ENCODE data around the gene MAGEF1. TPM values are rescaled to one million over a fixed set of nuclear protein-coding genes. Genes with fewer than 3 reads are reported as not detected.

The MAGEF1 gene
- total and polyA plus RNA-seq, 2 of the 13 experiments (the other 11 are each of a cell fraction or from before 2014, with no cell fraction given) = 26.0 to 62.4 TPM

- Histone ChIP-seq H3K27me3 (ENCODE audit: control insufficient read depth in 1 of 2, insufficient read depth in 2 of 2, low read length in 2 of 2) (no peaks in the 10 kb centered on the region; a peak in 2 of 5 replicates), H3K4me1 (ENCODE audit: insufficient read depth, low read length) (peaks cover 11% of the 10 kb centered on the region; the same call in 1 of the 2 replicates), H3K36me3 (replicated peaks in 1 of 2; ENCODE audit: control insufficient read depth in 1 of 2, insufficient read depth in 2 of 2, low read length in 2 of 2) (no peaks in the 10 kb centered on the region), H3K27ac (ENCODE audit: extremely low read length, insufficient read depth, low read length) (no peak overlapping the region), H4K20me1 (ENCODE audit: insufficient read depth, low read length) (no peaks in the 10 kb centered on the region), H3K9ac (ENCODE audit: insufficient read depth, low read depth, low read length) (no peak overlapping the region), H3K4me3 (replicated peaks in 1 of 3; ENCODE audit: insufficient read depth in 1 of 3, low read depth in 2 of 3, low read length in 3 of 3) (no peak overlapping the region), H3K4me2 (ENCODE audit: low read depth, low read length) (no peak overlapping the region), H3K9me3 (ENCODE audit: low read length) (no peaks in the 10 kb centered on the region), H3K79me2 (ENCODE audit: insufficient read depth, low read length) (no peaks in the 10 kb centered on the region), H2AFZ (ENCODE audit: low read length) (no peak overlapping the region)
- FAIRE-seq (no peak), DNase-seq (ENCODE audit: low spot score) (no peak), ATAC-seq (no peak)
- ChIA-PET POLR2A (interaction anchor here (0.9 kb wide), 1 partner anchor 14 kb away, joined by 3 read pairs; the partner anchor contains the start of gene MAGEF1), CTCF (ENCODE audit: low intra/inter-chr PET ratio, low total read pairs) (interaction anchor here (1.6 kb wide), 1 partner anchor 165 kb away, joined by 16 read pairs; the partner anchor contains the start of gene EPHB3)
- TF ChIP-seq ZNF549 (CRISPR knock-in tag; IDR thresholded peaks at IDR 0.05) (no peak), ZIK1 (CRISPR knock-in tag; IDR thresholded peaks at IDR 0.05; ENCODE audit: borderline replicate concordance, low read depth) (no peak), ZNF367 (CRISPR knock-in tag; IDR thresholded peaks at IDR 0.05; ENCODE audit: borderline replicate concordance) (no peak), ZNF646 (CRISPR knock-in tag; IDR thresholded peaks at IDR 0.05) (no peak), ZFY (CRISPR knock-in tag; IDR thresholded peaks at IDR 0.05) (no peak), ZNF34 (CRISPR knock-in tag; IDR thresholded peaks at IDR 0.05; ENCODE audit: borderline replicate concordance) (no peak), ZNF580 (CRISPR knock-in tag; IDR thresholded peaks at IDR 0.05; ENCODE audit: borderline replicate concordance, low read depth) (no peak), ETV6 (CRISPR knock-in tag; conservative IDR thresholded peaks at IDR 0.05) (no peak), SKI (IDR thresholded peaks at IDR 0.05; ENCODE audit: partially characterized antibody) (no peak), AGO2 (optimal IDR thresholded peaks at IDR 0.05; ENCODE audit: low read depth, low read length) (no peak), ZFP36L2 (CRISPR knock-in tag; IDR thresholded peaks at IDR 0.05) (no peak), PLRG1 (conservative IDR thresholded peaks at IDR 0.05) (no peak)
- WGBS (ENCODE audit: low lambda C conversion rate) = 26% methylated on average over 4 of the region's 4 CpGs
- in situ Hi-C loops (cut with HindIII; ENCODE audit: extremely low pct_ligation_motif_present, low pct_unique_long_range_greater_than_20kb) = no loop called here
- BruUV-seq (replicated peaks) = no TSS peak
- intact Hi-C loops (cut with micrococcal nuclease; ENCODE audit: unreplicated experiment) = no loop called here
These were observed 14.6 kb upstream of the MAGEF1 start for GRCh38 chr3:184726497-184726896.
